DMS153 treated with DMSO at 0.1 percent for 48 hours (cell line): ENCODE measurements around the gene MRPS5.

Source experiments
- DNase-seq: peaks from one replicate; lab custom pipeline; 2025; ENCODE audit not compliant: unreplicated experiment; lab: John Stamatoyannopoulos, UW

Gene MRPS5

DNA sequence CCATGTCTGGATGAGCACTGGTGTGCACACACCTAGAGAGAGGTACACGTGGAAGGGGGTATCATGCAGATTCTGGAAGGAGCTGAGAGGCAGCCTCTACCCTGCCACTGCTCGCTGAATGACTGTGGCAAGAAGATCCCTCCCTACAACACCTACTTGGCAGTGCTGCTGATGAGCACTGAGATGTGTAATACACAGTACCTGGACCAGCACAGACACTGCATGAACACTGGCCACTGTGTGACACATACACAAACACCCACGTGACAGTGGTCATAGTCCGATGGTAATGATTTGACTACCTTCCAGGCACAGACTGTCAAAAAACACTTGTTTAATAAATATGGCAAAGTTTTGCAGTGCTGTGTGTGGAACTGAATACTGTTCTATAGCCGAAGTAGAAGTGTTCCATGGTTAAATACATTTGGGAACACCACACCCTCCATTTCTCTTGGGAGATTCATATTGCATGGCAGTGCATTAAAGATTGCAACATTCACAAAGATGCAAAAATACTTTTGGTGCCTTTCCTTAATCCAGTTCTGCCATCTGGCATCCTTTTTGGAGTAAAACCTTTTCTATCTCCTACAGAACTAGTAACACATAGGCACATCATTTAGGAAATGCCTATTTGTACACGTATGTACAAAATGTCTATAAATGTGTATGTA, 29.6 kb downstream of the MRPS5 start:
- DNase-seq, result no peak

DNA sequence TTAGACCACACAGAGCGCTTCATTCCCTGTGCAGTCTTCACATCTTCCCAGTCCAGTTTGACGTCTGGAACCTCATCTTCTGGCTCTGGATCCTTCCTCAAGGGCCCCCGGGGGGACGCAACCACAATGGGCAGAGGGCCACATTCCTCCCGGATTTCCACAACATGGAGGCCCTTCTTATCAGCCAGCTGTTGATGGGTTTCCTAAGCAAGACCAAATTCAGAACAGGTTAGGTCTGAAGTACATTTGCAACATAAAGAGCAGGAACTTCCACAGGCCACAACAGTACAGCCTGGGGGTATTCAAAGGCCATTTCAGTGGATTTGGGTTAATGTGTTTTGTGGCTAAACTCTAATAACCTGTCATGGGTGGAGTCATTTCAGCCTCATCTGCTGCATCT, 34.2 kb downstream of the MRPS5 start:
- DNase-seq, result no peak

DNA sequence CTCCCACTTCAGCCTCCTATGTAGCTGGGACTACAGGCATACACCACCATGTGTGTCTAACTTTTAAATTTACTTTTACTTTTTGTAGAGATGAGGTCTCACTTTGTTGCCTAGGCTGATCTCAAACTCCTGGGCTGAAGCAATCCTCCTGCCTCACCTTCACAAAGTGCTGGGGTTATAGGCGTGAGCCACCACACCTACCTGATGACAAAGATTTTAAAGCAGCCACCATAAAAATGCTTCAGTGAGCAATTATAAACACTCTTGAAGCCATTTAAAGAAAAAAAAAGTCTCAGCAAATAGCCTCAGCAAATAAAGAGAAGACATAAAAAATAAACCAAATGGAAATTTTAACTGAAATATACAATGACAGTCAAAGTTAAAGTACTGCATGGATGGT, 35.6 kb downstream of the MRPS5 start:
- DNase-seq, result no peak

DNA sequence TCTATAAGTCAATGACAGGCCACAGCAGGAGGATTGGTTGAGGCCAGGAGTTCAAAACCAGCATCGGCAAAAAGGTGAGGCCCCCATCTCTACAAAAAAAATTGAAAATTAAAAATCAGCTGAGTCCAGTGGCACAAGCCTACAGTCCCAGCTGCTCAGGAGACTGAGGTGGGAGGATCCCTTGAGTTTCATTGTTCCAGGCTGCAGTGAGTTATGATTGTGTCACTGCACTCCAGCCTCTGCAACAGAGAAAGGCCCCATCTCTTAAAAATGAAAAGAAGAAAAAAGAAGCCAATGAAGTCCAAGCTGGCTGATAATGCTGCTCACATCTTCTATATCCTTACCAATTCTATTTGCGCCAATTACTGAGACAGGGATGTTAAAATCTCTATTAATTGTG, 39.1 kb downstream of the MRPS5 start:
- no peak for DNase-seq

DNA sequence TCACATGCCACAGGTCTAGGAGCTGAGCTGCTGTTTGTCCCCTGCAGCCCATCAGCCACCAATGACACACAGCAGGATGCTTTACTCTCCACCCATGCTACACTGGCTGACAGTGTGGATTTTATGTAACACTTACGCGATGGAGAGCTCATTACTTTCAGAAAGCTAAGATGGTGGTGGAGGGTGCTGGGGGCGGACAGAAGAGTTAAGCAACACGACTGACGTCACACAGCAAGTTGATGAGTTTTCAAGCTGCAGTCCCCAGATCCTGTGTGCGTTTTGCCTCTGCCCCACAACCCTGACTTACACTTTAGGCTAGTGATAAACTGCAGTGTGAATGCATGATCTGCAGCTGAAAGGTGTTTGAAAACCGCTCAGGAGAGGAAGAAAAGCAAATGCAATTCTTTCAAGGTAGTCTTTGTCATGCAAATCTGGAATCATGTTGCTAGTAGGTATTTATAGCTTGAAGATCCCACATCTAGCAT, 42.4 kb downstream of the MRPS5 start:
- DNase-seq, result no peak

DNA sequence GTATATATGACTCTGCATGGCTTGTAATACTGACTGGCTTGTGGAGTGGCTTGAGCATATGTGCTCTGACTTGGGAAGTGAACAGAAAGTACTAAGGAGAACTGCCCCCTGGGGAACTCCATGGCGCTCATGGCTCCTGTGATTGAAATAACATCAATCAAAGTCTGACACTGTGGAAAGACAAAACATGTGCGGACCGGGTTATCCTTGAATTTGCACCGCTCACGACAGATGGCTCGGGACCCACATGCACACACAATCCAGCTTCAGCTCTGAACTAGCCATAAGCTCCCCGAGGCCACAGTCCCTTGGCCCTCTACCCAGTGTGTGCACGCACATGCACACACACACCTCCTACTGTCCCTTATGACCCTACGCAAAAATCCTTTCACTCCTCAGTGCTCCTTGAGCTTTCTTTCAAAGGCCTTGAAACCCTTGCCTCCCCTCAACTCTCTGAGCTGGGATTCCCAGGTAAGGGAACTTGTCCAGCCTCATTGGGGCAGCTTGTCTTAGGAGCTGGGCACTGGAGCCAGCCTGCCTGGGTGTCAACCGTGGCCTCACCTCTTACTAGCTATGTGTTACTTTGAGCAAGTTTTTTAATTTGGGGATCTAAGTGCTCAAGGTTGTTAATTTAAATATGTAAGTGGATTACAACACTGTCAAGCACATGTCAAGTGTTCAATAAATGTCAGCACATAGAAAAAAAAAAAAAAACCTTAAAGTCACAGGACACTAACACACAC, 43.6 kb downstream of the MRPS5 start:
- no peak for DNase-seq

DNA sequence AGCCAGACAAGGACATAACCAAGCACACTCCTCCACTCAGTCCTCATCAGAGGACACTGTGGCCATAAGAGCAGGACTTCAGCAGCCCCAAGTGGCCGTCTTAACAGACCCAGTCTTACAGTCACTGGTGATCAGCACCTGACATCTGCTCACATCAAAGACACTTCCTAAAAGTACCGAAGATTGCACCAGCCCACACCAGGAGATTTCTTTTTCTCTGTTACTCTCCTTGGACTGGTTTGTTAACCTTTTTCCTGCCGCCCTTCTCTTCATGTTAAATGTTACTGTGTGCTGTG, 44.1 kb downstream of the MRPS5 start:
- no peak for DNase-seq

DNA sequence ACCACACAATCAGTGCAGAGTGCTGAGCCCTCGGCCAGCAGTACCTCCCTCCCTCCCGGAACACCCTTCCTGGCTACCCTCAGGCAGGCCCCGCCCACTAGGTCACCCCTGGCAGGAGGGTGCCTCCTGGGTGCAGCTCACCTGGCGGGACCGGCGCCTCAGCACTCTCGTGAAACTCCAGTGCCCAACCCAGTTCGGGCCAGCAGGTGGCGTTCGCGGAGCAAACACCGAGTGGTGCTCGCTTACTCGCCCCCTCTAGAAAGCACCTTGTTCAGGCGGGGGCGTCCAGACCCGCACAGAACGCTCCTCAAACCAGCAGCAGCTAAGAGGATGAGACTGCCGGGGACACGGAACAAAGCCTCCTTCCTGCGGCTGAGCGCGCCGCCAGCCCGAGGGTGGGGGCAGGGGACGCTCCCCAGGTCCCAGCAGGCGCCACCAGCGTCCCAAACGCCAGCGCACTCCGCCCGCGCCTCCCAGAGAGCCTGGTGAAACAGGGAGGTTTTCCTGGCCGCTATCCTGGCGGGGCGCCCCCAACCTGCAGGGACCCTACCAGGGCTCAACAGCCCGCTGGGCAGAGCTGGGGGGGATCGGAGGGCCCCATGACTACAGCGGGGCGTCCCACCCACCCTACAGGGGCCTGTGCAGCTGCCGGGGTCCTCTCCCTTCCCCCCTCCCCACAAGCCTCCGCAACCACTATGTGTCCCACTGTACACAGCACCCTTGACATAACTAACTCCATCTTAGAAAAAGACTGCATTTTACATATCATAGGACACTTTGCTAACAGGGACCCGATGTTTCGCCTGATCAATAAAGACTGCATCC, 44.7 kb downstream of the MRPS5 start:
- DNase-seq, result peak; percentile 55

DNA sequence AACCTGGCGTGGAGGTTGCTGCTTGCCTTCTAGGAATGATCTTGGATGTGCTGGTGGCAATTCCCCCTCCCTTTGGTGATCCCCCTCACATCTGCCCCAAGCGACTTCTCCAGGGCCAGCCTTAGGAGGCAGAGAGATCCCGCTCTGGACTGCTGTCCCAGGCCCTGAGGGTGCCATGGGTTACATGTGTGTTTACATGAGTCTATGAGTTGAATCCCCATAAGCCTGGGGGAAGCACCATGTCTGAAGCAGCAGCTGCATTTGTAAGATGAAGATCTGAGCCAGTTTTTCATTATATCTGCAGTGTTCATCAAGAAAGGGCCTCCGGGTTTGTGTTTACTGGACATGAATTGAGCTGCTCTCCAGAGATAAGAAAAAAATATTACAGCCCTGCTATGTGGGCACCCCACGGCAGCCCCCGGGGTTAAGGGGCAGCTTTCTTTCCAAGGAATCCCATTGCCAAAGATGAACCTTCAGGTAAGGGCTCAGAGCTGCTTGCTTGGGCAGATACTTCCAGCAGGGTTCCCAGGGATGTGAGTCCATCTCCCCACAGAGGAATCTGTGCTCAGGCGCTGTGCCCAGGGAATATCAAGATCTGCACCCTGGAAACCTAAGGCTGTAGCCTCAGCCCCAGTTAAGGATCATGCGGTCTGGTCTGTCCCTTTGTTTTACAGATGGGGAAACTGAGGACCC, 46.0 kb downstream of the MRPS5 start:
- DNase-seq, result no peak

DNA sequence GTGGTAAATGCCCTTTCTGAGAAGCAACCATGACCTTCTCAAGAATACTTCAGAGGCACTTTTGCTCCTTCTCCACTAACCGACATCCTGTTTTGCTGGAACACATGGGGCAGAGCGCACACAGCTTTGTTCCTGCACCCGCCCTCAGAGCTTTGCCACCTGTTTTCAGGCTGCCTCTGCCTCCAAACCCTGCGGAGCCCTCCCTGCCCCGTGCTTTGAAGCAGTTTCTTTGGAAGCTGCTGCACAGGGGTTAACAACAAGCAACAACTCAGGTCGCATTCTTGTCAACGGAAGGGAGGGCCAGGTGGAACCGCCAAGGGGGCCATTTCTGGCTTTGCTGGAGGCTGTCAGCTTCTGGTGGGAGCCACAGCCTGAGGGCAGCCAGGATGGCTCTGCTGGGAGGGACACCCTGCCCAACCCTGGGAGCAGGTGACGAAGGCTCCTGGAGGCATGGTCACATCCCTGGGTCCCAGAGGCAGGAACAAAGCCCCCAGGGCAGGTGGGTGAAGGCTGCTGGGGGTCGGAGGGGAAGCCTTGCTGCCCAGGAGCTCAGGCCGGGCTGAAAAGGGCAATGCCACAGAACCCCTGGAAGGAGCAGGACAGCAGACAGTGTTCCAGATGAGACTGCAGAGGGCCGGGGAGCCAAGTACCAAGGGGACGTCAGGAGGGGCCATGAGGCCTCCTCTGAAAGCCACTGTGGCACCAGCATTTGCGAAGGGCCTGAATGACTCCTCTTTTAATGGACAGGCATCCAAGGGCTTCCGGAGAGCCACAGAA, 46.8 kb downstream of the MRPS5 start:
- no peak for DNase-seq

DNA sequence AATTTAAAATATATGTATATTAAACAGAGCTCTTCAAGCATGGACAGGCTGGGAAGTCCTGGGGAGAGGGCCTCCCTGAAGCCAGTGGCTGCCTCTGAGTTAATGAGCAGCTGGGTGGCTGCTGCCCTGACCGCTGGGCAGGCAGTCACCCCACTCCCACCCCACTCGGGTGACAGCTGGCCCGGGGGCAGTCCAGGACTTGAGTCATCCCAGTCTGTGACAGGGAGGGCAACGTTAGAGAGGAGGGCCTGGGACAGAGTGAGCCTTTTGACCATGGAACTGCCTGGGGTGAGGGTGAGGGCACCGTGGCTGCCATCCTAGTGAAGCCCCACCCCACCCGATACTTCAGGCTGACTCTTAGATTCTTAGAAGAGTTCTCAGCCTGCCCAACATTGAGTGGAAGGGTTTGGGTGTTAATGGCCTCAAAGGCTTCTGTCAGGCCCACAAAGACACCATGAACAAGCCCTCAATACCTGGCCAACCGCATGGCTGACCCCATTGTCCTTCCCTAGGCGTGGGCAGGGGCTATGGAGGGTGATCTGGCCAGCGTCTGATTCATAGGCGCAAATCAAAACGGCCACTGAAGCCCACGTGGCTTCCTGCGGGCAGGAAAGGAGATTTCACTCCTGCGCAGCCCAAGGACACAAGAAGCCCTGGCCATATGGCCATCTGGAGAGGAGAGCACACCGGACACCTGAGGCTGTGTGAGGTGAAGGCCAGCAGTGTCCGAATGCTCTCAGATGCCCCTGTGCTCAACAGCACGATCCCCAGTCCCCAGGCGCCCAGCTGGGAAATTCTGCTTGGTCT, 47.5 kb downstream of the MRPS5 start:
- no peak for DNase-seq

DNA sequence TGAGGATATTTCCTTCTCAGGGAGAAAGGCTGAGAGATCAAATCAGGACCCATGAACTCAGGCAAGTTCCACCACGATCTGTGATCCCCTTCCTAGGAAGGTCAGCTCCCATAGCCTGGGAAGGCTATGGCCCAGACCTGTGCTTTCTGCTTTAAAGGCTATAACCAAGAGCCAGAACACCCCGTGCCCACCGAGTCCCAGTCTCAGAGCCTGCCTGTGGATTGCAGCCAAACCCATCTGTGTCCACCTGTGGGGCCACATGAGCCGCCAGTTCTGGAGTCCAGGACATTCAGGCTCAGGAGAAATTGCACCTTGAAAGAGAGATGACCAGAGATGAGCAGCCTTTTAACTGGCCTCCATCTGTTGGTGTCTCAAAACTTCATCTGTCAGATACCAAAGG, 49.2 kb downstream of the MRPS5 start:
- DNase-seq, result no peak

DNA sequence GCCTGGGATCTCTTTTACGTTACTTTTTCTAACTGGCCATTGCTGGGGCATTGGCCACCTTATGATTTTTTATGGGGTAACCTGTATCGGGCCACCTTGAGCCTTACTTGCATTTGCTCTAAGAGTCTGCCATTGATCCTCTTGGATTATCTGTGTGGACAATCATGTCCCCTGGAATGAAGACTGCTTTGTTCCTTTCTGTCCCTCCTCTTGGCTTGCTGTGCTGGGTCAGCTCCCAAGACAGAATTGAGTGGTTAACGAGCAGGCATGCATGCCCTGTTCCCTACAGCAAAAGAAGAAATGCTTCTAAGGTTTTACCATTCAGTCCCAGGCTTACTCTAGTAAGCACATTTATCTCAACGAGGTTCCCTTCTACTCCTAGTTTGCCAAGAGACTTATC, 49.8 kb downstream of the MRPS5 start:
- DNase-seq, result no peak

DNA sequence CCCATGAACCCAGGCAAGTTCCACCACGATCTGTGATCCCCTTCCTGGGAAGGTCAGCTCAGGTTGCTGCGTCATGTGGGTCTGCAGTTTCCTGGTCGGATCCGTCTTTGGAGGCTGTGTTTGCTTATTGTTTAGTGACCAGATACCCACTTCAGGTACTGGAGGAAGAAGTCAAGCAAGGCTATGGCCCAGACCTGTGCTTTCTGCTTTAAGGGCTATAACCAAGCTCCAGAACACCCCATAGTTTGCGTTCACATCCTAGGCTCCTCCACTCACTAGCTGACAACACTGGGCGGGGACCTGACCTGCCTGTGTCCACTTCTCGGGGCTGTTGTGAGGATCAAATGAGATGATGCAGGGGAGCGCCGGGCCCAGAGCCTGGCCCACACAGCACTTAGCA, 52.1 kb downstream of the MRPS5 start:
- no peak for DNase-seq

DNA sequence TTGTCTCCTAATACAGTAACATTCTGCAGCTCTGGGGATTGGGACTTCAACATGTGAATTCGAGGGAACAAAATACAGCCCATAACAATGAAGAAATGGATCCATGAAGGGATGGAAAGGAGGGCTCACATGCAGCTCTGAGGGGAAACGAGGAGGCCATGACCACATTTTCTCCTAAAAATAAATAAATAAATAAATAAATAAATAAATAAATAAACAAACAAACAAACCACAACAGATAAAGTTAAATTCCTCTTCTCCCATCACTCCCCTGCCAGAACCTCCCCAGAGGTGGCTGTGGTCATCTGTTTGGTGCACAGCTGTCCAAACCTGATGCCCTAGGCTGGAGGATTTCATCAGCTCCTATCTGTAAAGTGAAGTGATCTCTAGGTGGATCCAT, 53.4 kb downstream of the MRPS5 start:
- DNase-seq, result no peak

DNA sequence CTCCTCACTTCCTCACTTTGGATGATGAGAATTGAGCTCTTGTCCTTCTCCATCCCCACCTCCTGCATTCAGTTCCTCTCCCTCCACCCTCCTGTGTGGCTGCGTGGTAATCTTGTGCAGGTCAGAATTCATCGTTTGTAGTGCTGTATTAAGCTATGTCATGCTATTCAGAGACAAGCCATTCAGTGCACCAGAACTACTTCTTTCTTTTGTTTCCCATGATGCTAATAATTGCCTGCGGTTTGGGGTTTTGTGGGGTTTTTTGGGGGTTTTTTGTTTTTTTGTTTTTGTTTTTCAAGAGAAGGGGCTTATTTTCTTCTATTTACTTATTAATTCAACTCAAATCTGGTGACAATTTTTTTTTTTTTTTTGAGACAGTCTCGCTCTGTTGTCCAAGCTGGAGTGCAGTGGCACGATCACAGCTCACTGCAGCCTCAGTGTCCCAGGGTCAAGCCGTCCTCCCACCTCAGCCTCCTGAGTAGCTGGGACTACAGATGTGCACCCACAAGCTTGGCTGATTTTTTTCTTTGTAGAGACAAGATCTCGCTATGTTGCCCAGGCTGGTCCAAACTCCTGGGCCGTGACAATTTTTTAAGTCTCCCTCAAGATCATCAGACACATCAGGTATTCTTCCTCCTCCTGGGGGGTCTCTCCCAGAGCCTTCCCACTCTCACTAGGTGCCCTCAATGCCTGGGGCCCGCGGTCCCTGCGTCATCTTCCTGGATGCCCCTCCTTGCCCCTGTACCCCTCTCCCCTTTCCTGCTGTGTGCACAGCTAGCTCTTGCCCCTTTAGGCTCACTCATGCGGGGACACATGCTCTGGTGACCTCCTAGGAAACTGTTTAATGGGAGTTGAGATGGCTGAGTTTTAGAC, 58.3 kb downstream of the MRPS5 start:
- DNase-seq, result no peak

DNA sequence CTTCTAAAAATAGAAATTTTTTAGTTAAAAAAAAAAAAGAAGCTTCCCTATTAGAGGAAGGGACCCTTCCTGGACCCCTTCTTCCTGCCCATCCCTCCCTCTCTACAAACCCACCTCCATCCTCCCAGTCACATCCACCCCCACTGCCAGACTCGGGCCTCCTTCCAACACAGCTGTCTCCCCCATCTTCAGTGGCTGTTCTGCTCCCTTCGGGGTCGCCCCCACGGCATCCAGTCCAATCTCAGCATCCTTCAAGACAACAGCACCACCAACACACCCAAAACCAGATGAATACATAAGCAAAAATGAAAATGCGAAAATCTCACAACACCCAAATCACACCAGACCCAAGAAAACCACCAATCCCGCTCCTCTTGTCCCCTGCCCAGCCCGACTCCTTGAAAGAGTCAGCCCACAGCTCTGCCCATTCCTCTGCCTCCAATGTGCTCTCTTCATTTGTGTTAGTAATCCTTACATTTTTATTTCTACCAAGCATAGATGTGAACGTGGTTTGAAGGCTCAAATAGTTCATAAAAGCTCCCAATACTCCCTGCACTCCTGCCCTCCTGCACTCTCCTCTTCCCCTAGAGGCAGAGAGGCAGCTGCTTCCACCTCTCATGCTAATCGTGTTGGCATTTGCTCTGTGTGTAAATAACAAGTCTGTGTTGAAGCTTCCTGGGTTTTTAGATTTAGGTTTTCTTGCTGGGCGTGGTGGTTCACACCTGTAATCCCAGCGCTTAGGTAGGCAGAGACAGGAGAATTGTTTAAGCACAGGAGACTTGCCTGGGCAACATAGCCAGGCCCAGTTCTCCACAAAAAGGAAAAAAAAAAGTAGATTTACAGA, 59.1 kb downstream of the MRPS5 start:
- peak; percentile 63 for DNase-seq

DNA sequence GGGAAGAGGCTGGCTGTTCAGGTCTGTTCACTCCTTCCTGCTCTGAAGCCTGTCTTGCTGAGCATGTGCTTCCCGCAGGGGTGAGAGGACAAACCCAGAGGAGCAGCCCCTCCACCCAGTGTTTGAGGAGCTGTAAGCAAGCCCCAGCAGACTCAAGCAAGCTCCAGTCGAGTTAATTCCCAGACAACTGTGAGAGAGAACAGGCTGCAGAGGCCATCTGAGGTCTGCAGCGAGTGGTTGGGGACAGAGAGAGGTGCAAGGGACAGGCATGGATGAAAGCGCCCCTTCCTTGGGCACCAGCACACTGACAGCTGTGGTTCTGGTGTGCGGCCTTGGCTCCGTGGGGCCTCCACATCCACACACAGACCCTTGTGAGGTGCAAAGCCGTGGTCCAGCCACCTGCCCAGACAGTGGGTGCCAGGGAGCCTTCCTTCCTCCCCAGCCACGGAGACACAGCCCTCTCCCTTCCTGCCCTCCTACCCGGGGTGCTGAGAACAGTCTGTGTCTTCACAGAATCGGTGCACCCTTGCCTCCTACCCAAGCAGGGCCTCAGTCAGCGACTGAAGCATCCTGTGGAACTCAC, 59.9 kb downstream of the MRPS5 start:
- no peak for DNase-seq
